HL-60 (cell line): ENCODE measurements around the gene PADI4.

Experiments used
- DNase-seq, 2 experiments: peaks; one replicate each; pipeline ENCODE4 v3.0.0-alpha.2; 2010 to 2020; ENCODE audit warnings: low read depth in 1 of 2, low spot score in 1 of 2
- H3K27ac ChIP-seq: fragments of 250-450 bp; sonication (Bioruptor Pico); replicated peaks from 2 replicates; pipeline ENCODE4 v1.5.1; 2020; ENCODE audit warnings: mild to moderate bottlenecking, moderate library complexity
- H3K27me3 ChIP-seq: fragments of 250-450 bp; sonication (Bioruptor Pico); 2 replicates; pipeline ENCODE4 v1.5.1; 2021; ENCODE audit warnings: mild to moderate bottlenecking, moderate library complexity; ENCODE audit not compliant: insufficient read depth, poor library complexity, severe bottlenecking
- H3K4me3 ChIP-seq: replicated peaks from 2 replicates; pipeline ENCODE4 v1.5.1; 2011; ENCODE audit warnings: mild to moderate bottlenecking, control low read depth, low read length; ENCODE audit not compliant: insufficient read depth
- GABPA ChIP-seq: IDR thresholded peaks from 2 replicates; pipeline ENCODE4 v1.6.1; 2012; ENCODE audit warnings: low read depth
- POLR2AphosphoS5 ChIP-seq: IDR thresholded peaks from 2 replicates; pipeline ENCODE4 v1.6.1; 2012; ENCODE audit warnings: low read depth
- SPI1 ChIP-seq: IDR thresholded peaks from 2 replicates; pipeline ENCODE4 v1.6.1; 2012; ENCODE audit warnings: low read depth, mild to moderate bottlenecking, borderline replicate concordance
- TF ChIP-seq, protein P1 (sequence below): IDR thresholded peaks from one replicate; pipeline ENCODE4 v1.5.1; 2011; ENCODE audit warnings: low read length, control low read depth, inconsistent platforms; ENCODE audit not compliant: insufficient read depth
- TF ChIP-seq, protein P2 (sequence below): IDR thresholded peaks from 2 replicates; pipeline ENCODE4 v1.6.1; 2012; ENCODE audit warnings: low read depth; ENCODE audit not compliant: insufficient replicate concordance

Gene PADI4

DNA sequence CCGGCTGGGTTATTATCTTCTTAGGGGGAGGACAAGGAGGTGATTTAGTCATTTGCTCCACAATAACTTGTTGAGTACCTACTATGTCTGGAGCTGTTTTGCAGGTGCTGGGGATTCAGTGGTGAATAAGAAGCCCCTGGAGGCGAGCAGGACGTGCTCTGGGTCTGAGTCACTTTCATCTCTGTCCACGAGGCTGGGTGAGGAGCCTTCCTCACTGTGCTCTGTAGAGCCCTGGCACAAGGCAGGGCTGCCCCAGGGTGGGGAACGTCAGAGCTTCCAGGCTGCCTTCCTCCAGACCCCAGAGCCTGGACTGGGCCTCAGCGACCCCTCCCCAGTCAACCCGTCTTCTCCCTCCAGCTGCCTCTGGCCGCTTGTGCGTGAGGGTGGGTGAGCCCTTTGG is 61.5 kb downstream of the PADI4 start:
- no peak overlapping the region for H3K27ac ChIP-seq
- TF ChIP-seq GABPA, result no peak
- TF ChIP-seq SPI1, result no peak
- TF ChIP-seq, protein P1, sequence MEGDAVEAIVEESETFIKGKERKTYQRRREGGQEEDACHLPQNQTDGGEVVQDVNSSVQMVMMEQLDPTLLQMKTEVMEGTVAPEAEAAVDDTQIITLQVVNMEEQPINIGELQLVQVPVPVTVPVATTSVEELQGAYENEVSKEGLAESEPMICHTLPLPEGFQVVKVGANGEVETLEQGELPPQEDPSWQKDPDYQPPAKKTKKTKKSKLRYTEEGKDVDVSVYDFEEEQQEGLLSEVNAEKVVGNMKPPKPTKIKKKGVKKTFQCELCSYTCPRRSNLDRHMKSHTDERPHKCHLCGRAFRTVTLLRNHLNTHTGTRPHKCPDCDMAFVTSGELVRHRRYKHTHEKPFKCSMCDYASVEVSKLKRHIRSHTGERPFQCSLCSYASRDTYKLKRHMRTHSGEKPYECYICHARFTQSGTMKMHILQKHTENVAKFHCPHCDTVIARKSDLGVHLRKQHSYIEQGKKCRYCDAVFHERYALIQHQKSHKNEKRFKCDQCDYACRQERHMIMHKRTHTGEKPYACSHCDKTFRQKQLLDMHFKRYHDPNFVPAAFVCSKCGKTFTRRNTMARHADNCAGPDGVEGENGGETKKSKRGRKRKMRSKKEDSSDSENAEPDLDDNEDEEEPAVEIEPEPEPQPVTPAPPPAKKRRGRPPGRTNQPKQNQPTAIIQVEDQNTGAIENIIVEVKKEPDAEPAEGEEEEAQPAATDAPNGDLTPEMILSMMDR, result no peak
- TF ChIP-seq, protein P2, sequence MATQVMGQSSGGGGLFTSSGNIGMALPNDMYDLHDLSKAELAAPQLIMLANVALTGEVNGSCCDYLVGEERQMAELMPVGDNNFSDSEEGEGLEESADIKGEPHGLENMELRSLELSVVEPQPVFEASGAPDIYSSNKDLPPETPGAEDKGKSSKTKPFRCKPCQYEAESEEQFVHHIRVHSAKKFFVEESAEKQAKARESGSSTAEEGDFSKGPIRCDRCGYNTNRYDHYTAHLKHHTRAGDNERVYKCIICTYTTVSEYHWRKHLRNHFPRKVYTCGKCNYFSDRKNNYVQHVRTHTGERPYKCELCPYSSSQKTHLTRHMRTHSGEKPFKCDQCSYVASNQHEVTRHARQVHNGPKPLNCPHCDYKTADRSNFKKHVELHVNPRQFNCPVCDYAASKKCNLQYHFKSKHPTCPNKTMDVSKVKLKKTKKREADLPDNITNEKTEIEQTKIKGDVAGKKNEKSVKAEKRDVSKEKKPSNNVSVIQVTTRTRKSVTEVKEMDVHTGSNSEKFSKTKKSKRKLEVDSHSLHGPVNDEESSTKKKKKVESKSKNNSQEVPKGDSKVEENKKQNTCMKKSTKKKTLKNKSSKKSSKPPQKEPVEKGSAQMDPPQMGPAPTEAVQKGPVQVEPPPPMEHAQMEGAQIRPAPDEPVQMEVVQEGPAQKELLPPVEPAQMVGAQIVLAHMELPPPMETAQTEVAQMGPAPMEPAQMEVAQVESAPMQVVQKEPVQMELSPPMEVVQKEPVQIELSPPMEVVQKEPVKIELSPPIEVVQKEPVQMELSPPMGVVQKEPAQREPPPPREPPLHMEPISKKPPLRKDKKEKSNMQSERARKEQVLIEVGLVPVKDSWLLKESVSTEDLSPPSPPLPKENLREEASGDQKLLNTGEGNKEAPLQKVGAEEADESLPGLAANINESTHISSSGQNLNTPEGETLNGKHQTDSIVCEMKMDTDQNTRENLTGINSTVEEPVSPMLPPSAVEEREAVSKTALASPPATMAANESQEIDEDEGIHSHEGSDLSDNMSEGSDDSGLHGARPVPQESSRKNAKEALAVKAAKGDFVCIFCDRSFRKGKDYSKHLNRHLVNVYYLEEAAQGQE, result no peak
- no peak for TF ChIP-seq POLR2AphosphoS5
- DNase-seq, result no peak
- no peak overlapping the region for H3K4me3 ChIP-seq
- no peaks in the 10 kb centered on the region for H3K27me3 ChIP-seq

GRCh38 chr1:17370618-17371017 is 62.6 kb downstream of the PADI4 start:
- TF ChIP-seq POLR2AphosphoS5 (no peak), SPI1 (no peak), GABPA (no peak)
- TF ChIP-seq, protein P2, result no peak
- TF ChIP-seq, protein P1, result peak; percentile 23
- H3K27ac ChIP-seq, result no peak overlapping the region
- H3K4me3 ChIP-seq, result no peak overlapping the region
- DNase-seq, result no peak
- H3K27me3 ChIP-seq, result no peaks in the 10 kb centered on the region

DNA sequence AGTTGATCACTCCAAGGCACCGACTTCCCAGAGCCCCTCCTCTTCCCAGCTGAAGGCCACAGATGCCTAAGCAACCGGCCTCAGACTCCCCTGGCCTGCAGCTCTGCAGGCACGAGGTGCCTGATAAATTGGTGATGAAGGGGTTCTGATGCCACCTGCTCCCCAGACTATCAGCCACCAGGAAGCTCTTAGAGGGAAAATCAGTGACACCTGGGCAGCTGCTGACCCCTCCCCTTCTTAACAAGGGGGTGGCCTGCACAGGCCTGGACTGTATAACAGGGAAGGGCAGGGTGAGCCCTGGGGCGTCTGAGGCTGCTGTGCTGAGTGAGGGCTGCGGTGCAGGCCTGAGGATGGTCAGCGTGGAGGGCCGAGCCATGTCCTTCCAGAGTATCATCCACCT is 63.9 kb downstream of the PADI4 start, which contains the start of gene PADI6:
PADI6 (plus strand) TSS at position 301 of the 400 bp plus-strand sequence; CDS start at position 351, 50 bp downstream.
- TF ChIP-seq SPI1, result no peak
- no peak for TF ChIP-seq POLR2AphosphoS5
- TF ChIP-seq, protein P1, result no peak
- TF ChIP-seq, protein P2, result no peak
- TF ChIP-seq GABPA, result no peak
- no peaks in the 10 kb centered on the region for H3K27me3 ChIP-seq
- DNase-seq, result no peak
- no peak within 1 kb of the TSS for H3K4me3 ChIP-seq
- H3K27ac ChIP-seq, result no peak within 1 kb of the TSS
